B cell (primary cell): ENCODE data around the gene TMEM255B. TPM values are rescaled to one million over a fixed set of nuclear protein-coding genes. Genes with fewer than 3 reads are reported as not detected.

Experiments used
- ATAC-seq: fragments of 200-7000 bp; cut with Tn5 transposase; one replicate; pipeline ENCODE4 v1.10.0; 2021; ENCODE audit warnings: low read depth, mild to moderate bottlenecking, moderate number of reproducible peaks, moderate library complexity
- CTCF ChIA-PET: fragments of 350-600 bp; sonication (Branson Sonifier 250); formaldehyde crosslinking; loops from one replicate; lab custom pipeline; 2021; ENCODE audit warnings: antibody characterized with exemption, inconsistent platforms; lab: Charles Lee
- POLR2A ChIA-PET: fragments of 350-600 bp; sonication (Branson Sonifier 250); formaldehyde crosslinking; loops from one replicate; lab custom pipeline; 2021; ENCODE audit warnings: antibody characterized with exemption; lab: Charles Lee
- DNase-seq: peaks from one replicate; pipeline ENCODE4 v3.0.0; 2013
- H2AFZ ChIP-seq: 2 replicates; pipeline ENCODE4 v1.6.1; 2012; ENCODE audit warnings: mild to moderate bottlenecking, low read depth, low read length; ENCODE audit not compliant: insufficient read depth, poor library complexity, severe bottlenecking
- H3K27ac ChIP-seq, 2 donors: 1 replicate in 1 of 2; 2 replicates in 1 of 2; pipeline ENCODE4 v1.5.1; 2012 to 2013; ENCODE audit warnings: low read length in 2 of 2, mild to moderate bottlenecking in 2 of 2, moderate library complexity in 1 of 2
- H3K27me3 ChIP-seq, 4 experiments: fragments of 200-600 bp in 1 of 4; sonication (generic) in 1 of 4; replicated peaks in 1 of 4; 1 replicate in 2 of 4; 2 replicates in 2 of 4; pipeline versions ENCODE4 v1.6.1 to v1.7.0; 2013 to 2016; ENCODE audit warnings: low read length in 3 of 4, mild to moderate bottlenecking in 2 of 4, mixed read lengths in 1 of 4, moderate library complexity in 1 of 4; ENCODE audit not compliant: insufficient read depth in 4 of 4, control insufficient read depth in 3 of 4; ENCODE audit errors: control extremely low read depth in 1 of 4
- H3K36me3 ChIP-seq, 2 experiments: replicated peaks in 1 of 2; 1 replicate in 1 of 2; 2 replicates in 1 of 2; pipeline versions ENCODE4 v1.6.1 to v1.7.1; 2013; ENCODE audit warnings: low read length in 1 of 2; ENCODE audit not compliant: insufficient read depth in 2 of 2, control insufficient read depth in 1 of 2; ENCODE audit errors: control extremely low read depth in 1 of 2, extremely low read depth in 1 of 2
- H3K4me1 ChIP-seq, 2 donors: fragments of 200-600 bp in 1 of 2; sonication (generic) in 1 of 2; 1 replicate in 1 of 2; 2 replicates in 1 of 2; pipeline versions ENCODE4 v1.5.1 to v1.6.1; 2013 to 2017; ENCODE audit warnings: low read length in 2 of 2; ENCODE audit not compliant: control insufficient read depth in 2 of 2, insufficient read depth in 2 of 2
- H3K4me2 ChIP-seq: replicated peaks from 2 replicates; pipeline ENCODE3; 2012; ENCODE audit warnings: mild to moderate bottlenecking, low read depth, low read length; ENCODE audit not compliant: poor library complexity, severe bottlenecking
- H3K4me3 ChIP-seq, 5 experiments: fragments of 200-600 bp in 1 of 5; sonication (generic) in 1 of 5; 1 replicate in 3 of 5; 2 replicates in 2 of 5; pipeline versions ENCODE4 v1.5.1 to v1.7.0; 2011 to 2016; ENCODE audit warnings: low read length in 4 of 5, mild to moderate bottlenecking in 4 of 5, low read depth in 2 of 5, control low read depth in 1 of 5, moderate library complexity in 1 of 5; ENCODE audit not compliant: insufficient read depth in 1 of 5; ENCODE audit errors: control extremely low read depth in 1 of 5, extremely low read depth in 1 of 5
- H3K79me2 ChIP-seq: fragments of 200-600 bp; sonication (generic); one replicate; pipeline ENCODE4 v1.6.0; 2016; ENCODE audit warnings: low read length; ENCODE audit not compliant: control insufficient read depth, insufficient read depth
- H3K9ac ChIP-seq: fragments of 200-600 bp; sonication (generic); 2 replicates; pipeline ENCODE4 v1.6.1; 2017; ENCODE audit warnings: mild to moderate bottlenecking, low read length, moderate library complexity
- H3K9me3 ChIP-seq, 3 donors: one replicate each; pipeline versions ENCODE4 v1.6.1 to v1.7.1; 2013; ENCODE audit warnings: low read length in 2 of 3; ENCODE audit not compliant: control insufficient read depth in 2 of 3, insufficient read depth in 1 of 3; ENCODE audit errors: control extremely low read depth in 1 of 3
- H4K20me1 ChIP-seq: 2 replicates; pipeline ENCODE4 v1.6.0; 2012; ENCODE audit warnings: mild to moderate bottlenecking, low read length; ENCODE audit not compliant: insufficient read depth, control insufficient read depth, poor library complexity, severe bottlenecking
- H3K27ac Mint-ChIP-seq: one replicate; pipeline ENCODE4 v1.8.0; 2021; ENCODE audit warnings: mixed read lengths
- H3K27me3 Mint-ChIP-seq: one replicate; pipeline ENCODE4 v1.8.0; 2021; ENCODE audit warnings: mixed read lengths
- H3K4me1 Mint-ChIP-seq: one replicate; pipeline ENCODE4 v1.8.0; 2021; ENCODE audit warnings: mixed read lengths
- H3K4me3 Mint-ChIP-seq: one replicate; pipeline ENCODE4 v1.8.0; 2021; ENCODE audit warnings: mixed read lengths
- H3K9me3 Mint-ChIP-seq: one replicate; pipeline ENCODE4 v1.8.0; 2022; ENCODE audit warnings: mixed read lengths; ENCODE audit not compliant: insufficient read depth
- CTCF ChIP-seq: fragments of 200-600 bp; IDR thresholded peaks from one replicate; pipeline ENCODE4 v1.8.0; 2022; ENCODE audit warnings: antibody characterized with exemption, mild to moderate bottlenecking
- EZH2 ChIP-seq: IDR thresholded peaks from 2 replicates; pipeline ENCODE4 v1.6.1; 2012; ENCODE audit warnings: borderline replicate concordance, low read depth, mild to moderate bottlenecking, moderate library complexity, low read length; ENCODE audit not compliant: insufficient read depth, poor library complexity, severe bottlenecking
- WGBS: methylation state at CpG from one replicate; pipeline ENCODE4 v1.1.5; 2013; ENCODE audit warnings: missing lambda C conversion rate; ENCODE audit not compliant: insufficient coverage; 5-methylcytosine and 5-hydroxymethylcytosine counted together
- intact Hi-C: fragments of 100-400 bp; cut with micrococcal nuclease; formaldehyde crosslinking; loops from one replicate; pipeline ENCODE4 v1.10.0; 2022
- polyA plus RNA-seq: library from polyadenylated mRNA; depleted of rRNA; stranded (reverse); fragments of >200 nt; gene quantifications from 2 replicates; pipeline ENCODE4 v1.2.3, GENCODE V29; 2012
- total RNA-seq, 2 donors: library from RNA; stranded (reverse); fragments of 120-200 nt in 1 of 2; gene quantifications; 1 replicate in 1 of 2; 2 replicates in 1 of 2; pipeline versions ENCODE4 v1.2.3 to v1.2.4, GENCODE V29; 2013 to 2022

The TMEM255B gene
- total and polyA plus RNA-seq, 2 donors (not counting 1 experiment from before 2014, with no cell fraction given), result 2.1 to 8.2 TPM

- no peaks in the 10 kb centered on the region for H3K79me2 ChIP-seq
- TF ChIP-seq CTCF (no peak), EZH2 (no peak)
- H2AFZ ChIP-seq, result no peak overlapping the region
- H3K4me3 ChIP-seq, result no peak overlapping the region
- CTCF ChIA-PET, result no interaction called here
- H3K4me1 ChIP-seq, result no peaks in the 10 kb centered on the region
- H3K27me3 ChIP-seq, result peaks cover 0 to 5% (median under 1%) of the 10 kb centered on the region in 4 experiments
- no peaks in the 10 kb centered on the region for H3K9me3 ChIP-seq
- H3K36me3 ChIP-seq, result no peaks in the 10 kb centered on the region
- POLR2A ChIA-PET, result no interaction called here
- no peak overlapping the region for H3K4me2 ChIP-seq
- no peak for ATAC-seq
- H3K27ac ChIP-seq, result no peak overlapping the region
- DNase-seq, result no peak
- Mint-ChIP-seq H3K27ac (no peak overlapping the region), H3K4me3 (no peak overlapping the region), H3K4me1 (no peaks in the 10 kb centered on the region), H3K27me3 (peaks cover 5% of the 10 kb centered on the region), H3K9me3 (peaks cover 5% of the 10 kb centered on the region)
- intact Hi-C loops, result no loop called here
- no peaks in the 10 kb centered on the region for H4K20me1 ChIP-seq
- WGBS, result 92% methylated on average over 13 of the region's 13 CpGs
- H3K9ac ChIP-seq, result no peak overlapping the region
These were observed 10.9 kb downstream of the TMEM255B start for GRCh38 chr13:113769881-113770280.

- POLR2A ChIA-PET, result no interaction called here
- H3K27ac ChIP-seq, result no peak overlapping the region
- CTCF ChIA-PET, result no interaction called here
- H4K20me1 ChIP-seq, result no peaks in the 10 kb centered on the region
- H3K27me3 ChIP-seq, result peaks cover 0 to 3% (median 1%) of the 10 kb centered on the region in 4 experiments
- Mint-ChIP-seq H3K4me3 (no peak overlapping the region), H3K27me3 (peaks cover 5% of the 10 kb centered on the region), H3K27ac (no peak overlapping the region), H3K4me1 (no peaks in the 10 kb centered on the region), H3K9me3 (peaks cover 5% of the 10 kb centered on the region)
- H3K36me3 ChIP-seq, result no peaks in the 10 kb centered on the region
- no peaks in the 10 kb centered on the region for H3K4me1 ChIP-seq
- intact Hi-C loops, result no loop called here
- ATAC-seq, result no peak
- no peak overlapping the region for H3K4me2 ChIP-seq
- peaks cover 0 to 4% (median 0%) of the 10 kb centered on the region in 3 donors for H3K9me3 ChIP-seq
- H3K9ac ChIP-seq, result no peak overlapping the region
- no peaks in the 10 kb centered on the region for H3K79me2 ChIP-seq
- no peak overlapping the region for H2AFZ ChIP-seq
- 89% methylated on average over 8 of the region's 8 CpGs for WGBS
- H3K4me3 ChIP-seq, result no peak overlapping the region
- TF ChIP-seq CTCF (no peak), EZH2 (no peak)
- no peak for DNase-seq
These were observed 11.4 kb downstream of the TMEM255B start for GRCh38 chr13:113770441-113770840.
